Vagina (tissue), 2 donors: ENCODE data around the gene TCEANC2. TPM values are rescaled to one million over a fixed set of nuclear protein-coding genes. Genes with fewer than 3 reads are reported as not detected.

Source experiments
- DNase-seq, 2 donors: peaks; one replicate each; pipeline ENCODE4 v3.0.0-alpha.2; 2017; ENCODE audit errors: extremely low spot score in 2 of 2
- H3K27ac ChIP-seq: fragments of 200-600 bp; sonication (generic); one replicate; pipeline ENCODE4 v1.5.1; 2019
- H3K27me3 ChIP-seq: fragments of 200-600 bp; sonication (generic); one replicate; pipeline ENCODE4 v1.5.1; 2019
- H3K36me3 ChIP-seq, 2 donors: fragments of 200-600 bp; sonication (generic); one replicate each; pipeline ENCODE4 v1.5.1; 2017 to 2019
- H3K4me1 ChIP-seq: fragments of 200-600 bp; sonication (generic); one replicate; pipeline ENCODE4 v1.5.1; 2019
- H3K4me3 ChIP-seq, 2 donors: fragments of 200-600 bp; sonication (generic); 1 replicate in 1 of 2; 2 replicates in 1 of 2; pipeline ENCODE4 v1.5.1; 2016 to 2019
- H3K9me3 ChIP-seq: fragments of 200-600 bp; sonication (generic); one replicate; pipeline ENCODE4 v1.5.1; 2019
- POLR2A ChIP-seq, 2 donors: fragments of 450-650 bp; IDR thresholded peaks; one replicate each; pipeline ENCODE4 v1.6.1; 2017; ENCODE audit warnings: antibody characterized with exemption in 2 of 2, mild to moderate bottlenecking in 2 of 2, moderate library complexity in 2 of 2
- POLR2AphosphoS5 ChIP-seq, 2 donors: sonication (generic); formaldehyde crosslinking; IDR thresholded peaks; one replicate each; pipeline ENCODE4 v1.9.0; 2017; ENCODE audit warnings: antibody characterized with exemption in 2 of 2, mild to moderate bottlenecking in 2 of 2, low read depth in 1 of 2; ENCODE audit not compliant: insufficient read depth in 1 of 2
- intact Hi-C: fragments of 100-400 bp; cut with DNase I; formaldehyde crosslinking; loops from one replicate; pipeline ENCODE4 v1.15.1; 2023
- total RNA-seq: library from RNA; depleted of rRNA; stranded (reverse); fragments of >200 nt; gene quantifications from one replicate; pipeline ENCODE4 v1.2.3, GENCODE V29; 2016
- TF ChIP-seq, protein P1 (sequence below), 3 experiments: fragments of 450-650 bp in 2 of 3; fragments of 200-600 bp in 1 of 3; sonication (generic) in 1 of 3; IDR thresholded peaks; one replicate each; pipeline ENCODE4 v1.5.1; 2017 to 2019; ENCODE audit warnings: antibody characterized with exemption in 3 of 3, mild to moderate bottlenecking in 2 of 3, moderate library complexity in 2 of 3

Gene TCEANC2
- total RNA-seq, 1 donor from 2014 or later, result 4.7 TPM

DNA sequence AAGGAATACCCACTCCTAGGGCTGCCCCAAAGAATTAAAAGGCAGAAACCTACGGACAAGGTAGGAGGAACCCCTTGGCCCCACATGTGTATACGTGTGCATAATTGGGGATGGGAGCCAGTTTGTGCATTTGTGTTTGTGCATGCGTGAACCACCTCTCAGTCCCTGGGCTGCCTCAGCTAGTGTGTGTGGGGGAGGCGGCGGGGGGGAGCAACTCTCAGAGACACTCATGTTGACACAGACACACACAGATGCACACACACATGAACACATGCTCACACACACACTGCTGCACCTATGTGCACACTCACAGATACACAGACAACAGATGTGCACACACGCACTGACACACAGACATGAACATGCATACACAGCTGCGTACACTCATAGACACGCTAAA, 40.5 kb upstream of the TCEANC2 start:
- H3K27ac ChIP-seq, result no peak overlapping the region
- intact Hi-C loops, result no loop called here
- H3K4me3 ChIP-seq, result no peak overlapping the region
- H3K36me3 ChIP-seq, result no peaks in the 10 kb centered on the region
- H3K27me3 ChIP-seq, result no peaks in the 10 kb centered on the region
- DNase-seq, result no peak
- H3K4me1 ChIP-seq, result no peaks in the 10 kb centered on the region
- no peaks in the 10 kb centered on the region for H3K9me3 ChIP-seq
- no peak for TF ChIP-seq POLR2AphosphoS5 (IDR thresholded peaks at IDR 0.05; ENCODE audit: insufficient read depth in 1 of 2, low read depth in 1 of 2)
- no peak for TF ChIP-seq POLR2A (IDR thresholded peaks at IDR 0.05)
- TF ChIP-seq, protein P1, sequence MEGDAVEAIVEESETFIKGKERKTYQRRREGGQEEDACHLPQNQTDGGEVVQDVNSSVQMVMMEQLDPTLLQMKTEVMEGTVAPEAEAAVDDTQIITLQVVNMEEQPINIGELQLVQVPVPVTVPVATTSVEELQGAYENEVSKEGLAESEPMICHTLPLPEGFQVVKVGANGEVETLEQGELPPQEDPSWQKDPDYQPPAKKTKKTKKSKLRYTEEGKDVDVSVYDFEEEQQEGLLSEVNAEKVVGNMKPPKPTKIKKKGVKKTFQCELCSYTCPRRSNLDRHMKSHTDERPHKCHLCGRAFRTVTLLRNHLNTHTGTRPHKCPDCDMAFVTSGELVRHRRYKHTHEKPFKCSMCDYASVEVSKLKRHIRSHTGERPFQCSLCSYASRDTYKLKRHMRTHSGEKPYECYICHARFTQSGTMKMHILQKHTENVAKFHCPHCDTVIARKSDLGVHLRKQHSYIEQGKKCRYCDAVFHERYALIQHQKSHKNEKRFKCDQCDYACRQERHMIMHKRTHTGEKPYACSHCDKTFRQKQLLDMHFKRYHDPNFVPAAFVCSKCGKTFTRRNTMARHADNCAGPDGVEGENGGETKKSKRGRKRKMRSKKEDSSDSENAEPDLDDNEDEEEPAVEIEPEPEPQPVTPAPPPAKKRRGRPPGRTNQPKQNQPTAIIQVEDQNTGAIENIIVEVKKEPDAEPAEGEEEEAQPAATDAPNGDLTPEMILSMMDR (IDR thresholded peaks at IDR 0.05), result no peak

DNA sequence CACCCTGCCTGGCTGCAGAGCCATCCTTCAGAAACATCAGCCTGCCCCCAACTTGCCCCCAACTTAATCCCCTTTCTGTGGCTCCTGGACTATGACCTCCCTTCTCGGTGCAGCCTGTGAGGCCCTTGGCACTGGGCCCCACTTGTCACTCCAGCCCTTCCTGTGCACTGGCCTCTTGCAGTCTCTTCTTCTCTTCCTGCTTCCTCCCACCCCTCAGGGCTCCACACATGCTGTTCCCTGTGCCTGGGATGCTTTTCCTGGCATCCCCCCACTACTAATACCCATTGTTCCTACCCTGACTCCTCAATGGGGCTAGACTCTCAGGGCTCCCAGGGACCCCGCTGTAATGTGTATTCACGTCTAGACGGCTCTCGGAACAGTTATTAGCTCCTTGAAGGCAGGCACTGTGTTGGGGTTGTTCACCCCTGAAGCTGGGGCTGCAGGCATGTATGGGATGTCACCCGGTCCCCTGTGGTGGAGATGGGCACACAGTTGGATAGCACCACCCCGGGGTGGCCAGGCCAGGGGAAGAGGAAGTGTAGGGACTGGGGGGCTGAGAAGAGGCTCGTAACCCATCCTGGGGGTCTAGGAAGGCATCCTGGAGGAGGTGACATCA, 39.9 kb upstream of the TCEANC2 start:
- Histone ChIP-seq H3K4me3 (no peak overlapping the region), H3K27ac (no peak overlapping the region), H3K36me3 (no peaks in the 10 kb centered on the region), H3K27me3 (no peaks in the 10 kb centered on the region), H3K4me1 (no peaks in the 10 kb centered on the region), H3K9me3 (no peaks in the 10 kb centered on the region)
- intact Hi-C loops, result no loop called here
- no peak for DNase-seq
- no peak for TF ChIP-seq POLR2AphosphoS5 (IDR thresholded peaks at IDR 0.05; ENCODE audit: insufficient read depth in 1 of 2, low read depth in 1 of 2)
- no peak for TF ChIP-seq POLR2A (IDR thresholded peaks at IDR 0.05)
- TF ChIP-seq, protein P1 (IDR thresholded peaks at IDR 0.05), result no peak

DNA sequence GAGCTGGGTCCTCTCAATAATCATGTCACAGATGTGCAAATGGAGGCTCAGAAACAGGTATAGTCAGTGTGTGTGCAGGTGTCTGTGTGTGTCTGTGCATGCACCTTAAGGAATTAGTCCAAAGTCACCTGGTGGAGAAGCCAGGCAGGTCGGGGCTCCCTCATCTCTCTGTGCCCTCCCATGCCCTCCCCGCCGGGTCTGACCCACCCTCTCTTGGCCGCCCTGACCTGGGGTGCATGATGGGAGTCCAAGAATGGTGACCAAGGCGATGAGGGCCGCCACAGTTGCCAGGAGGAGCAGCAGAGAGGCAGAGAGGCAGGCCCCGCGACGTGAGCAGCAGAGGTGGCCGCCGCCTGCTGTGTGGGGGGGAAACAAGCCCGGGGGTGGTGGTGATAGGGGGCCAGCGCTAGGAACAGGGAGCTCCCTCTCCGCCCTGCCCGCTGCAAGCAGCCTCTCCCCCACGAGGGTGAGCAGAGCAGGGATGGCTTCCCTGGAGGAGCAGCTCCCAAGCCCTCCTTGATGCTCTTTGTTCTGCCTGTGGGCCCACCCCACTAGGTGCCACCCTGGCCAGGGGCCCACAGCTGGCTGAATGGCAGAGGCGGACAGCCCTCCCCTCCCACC, 39.3 kb upstream of the TCEANC2 start:
- no peaks in the 10 kb centered on the region for H3K9me3 ChIP-seq
- intact Hi-C loops, result no loop called here
- no peak overlapping the region for H3K4me3 ChIP-seq
- no peaks in the 10 kb centered on the region for H3K4me1 ChIP-seq
- no peak overlapping the region for H3K27ac ChIP-seq
- TF ChIP-seq, protein P1 (IDR thresholded peaks at IDR 0.05), result no peak
- TF ChIP-seq POLR2A (IDR thresholded peaks at IDR 0.05), result no peak
- H3K36me3 ChIP-seq, result no peaks in the 10 kb centered on the region
- DNase-seq, result no peak
- H3K27me3 ChIP-seq, result no peaks in the 10 kb centered on the region

DNA sequence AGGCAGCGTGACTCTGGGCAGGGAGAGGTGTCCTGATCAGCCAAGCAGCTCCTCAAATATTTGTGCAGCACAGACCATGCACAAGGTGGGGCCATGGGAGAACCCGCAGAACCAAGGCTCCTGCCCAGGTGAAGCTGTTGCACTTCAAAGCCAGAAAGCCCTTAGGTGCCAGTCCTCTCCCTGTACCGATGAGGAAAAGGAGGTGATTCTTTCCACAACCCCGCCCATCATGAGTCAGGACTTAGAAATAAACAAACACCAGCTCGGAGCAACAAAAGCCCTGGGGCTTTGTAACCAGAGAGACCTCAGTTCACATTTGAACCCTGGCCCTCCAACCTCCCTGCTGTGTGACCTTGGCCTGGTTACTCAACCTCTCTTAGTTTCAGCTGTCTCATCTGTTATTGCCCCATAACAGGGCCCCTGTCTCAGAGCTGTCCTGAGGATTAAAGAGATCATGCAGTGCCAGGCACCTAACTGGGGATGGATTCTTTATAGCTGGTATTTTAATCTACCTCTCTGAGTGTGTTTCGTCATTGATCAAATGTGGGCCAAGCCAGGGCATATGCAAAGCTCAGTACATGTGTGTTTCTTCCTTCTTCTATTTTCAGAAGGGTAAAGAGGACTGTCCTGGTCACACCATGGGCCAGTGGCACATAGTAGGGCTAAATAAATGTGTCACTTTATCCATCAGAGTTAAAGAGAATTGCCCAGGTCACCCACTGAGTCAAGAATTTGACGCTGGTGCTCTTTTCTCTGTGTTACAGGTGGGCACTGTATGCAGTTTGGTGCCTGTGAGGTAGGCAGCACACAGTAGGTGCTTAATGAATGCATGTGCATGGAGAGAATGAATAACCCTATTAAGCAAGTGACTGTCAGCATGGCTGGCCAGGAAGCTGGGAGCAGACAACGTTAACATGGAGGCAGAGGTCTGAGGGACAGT, 36.8 kb upstream of the TCEANC2 start:
- Histone ChIP-seq H3K27me3 (no peaks in the 10 kb centered on the region), H3K36me3 (no peaks in the 10 kb centered on the region), H3K4me1 (no peaks in the 10 kb centered on the region), H3K4me3 (no peak overlapping the region), H3K27ac (no peak overlapping the region), H3K9me3 (no peaks in the 10 kb centered on the region)
- intact Hi-C loops, result no loop called here
- DNase-seq, result no peak
- no peak for TF ChIP-seq POLR2A (IDR thresholded peaks at IDR 0.05)
- TF ChIP-seq, protein P1 (IDR thresholded peaks at IDR 0.05), result no peak
